HCT116 (cell line): Measurements from ENCODE around the gene FBXO24. TPM values are rescaled to one million over a fixed set of nuclear protein-coding genes. Genes with fewer than 3 reads are reported as not detected.

Source experiments
- ATAC-seq: fragments of 200-7000 bp; cut with Tn5 transposase; 2 replicates; pipeline ENCODE4 v1.9.1; 2020; ENCODE audit warnings: mild to moderate bottlenecking, moderate library complexity
- BruUV-seq: library from RNA; stranded (reverse); fragments of 400-500 nt; replicated peaks from 2 replicates; lab custom pipeline; 2021; lab: Mats Ljungman, UMichigan
- CTCF ChIA-PET: fragments of 300-600 bp; sonication (Branson Sonifier 250); formaldehyde crosslinking; loops from one replicate; lab custom pipeline; 2021; ENCODE audit warnings: antibody characterized with exemption; lab: Charles Lee
- POLR2A ChIA-PET: fragments of 300-600, 350-600 bp; sonication (Branson Sonifier 250); formaldehyde crosslinking; loops from one replicate; lab custom pipeline; 2021; ENCODE audit warnings: antibody characterized with exemption; lab: Charles Lee
- RAD21 ChIA-PET, 2 experiments: fragments of 300-600 bp; sonication (Branson Sonifier 250); formaldehyde crosslinking; loops; one replicate each; lab custom pipeline; 2023; ENCODE audit warnings: low total read pairs in 2 of 2; ENCODE audit not compliant: uncharacterized antibody in 2 of 2, unreplicated experiment in 2 of 2, low non-redundant PET in 1 of 2; lab: Charles Lee
- DNase-seq: peaks from one replicate; pipeline ENCODE4 v3.0.0-alpha.2; 2010; ENCODE audit warnings: low read depth, low spot score
- H2AFZ ChIP-seq: fragments of 200-600 bp; shearing (Covaris generic), sonication (generic); 2 replicates; pipeline ENCODE4 v1.6.1; 2017; ENCODE audit warnings: low read depth, mixed run types, mixed read lengths, antibody characterized with exemption, low read length; ENCODE audit not compliant: poor library complexity, severe bottlenecking
- H3K27ac ChIP-seq: 2 replicates; pipeline ENCODE4 v1.5.1; 2012; ENCODE audit warnings: low read depth, low read length
- H3K27me3 ChIP-seq: fragments of 200-600 bp; sonication (generic); 2 replicates; pipeline ENCODE4 v1.6.1; 2016; ENCODE audit warnings: mixed run types, low read length, mixed read lengths; ENCODE audit not compliant: insufficient read depth
- H3K36me3 ChIP-seq, 2 experiments: fragments of 200-500 bp in 1 of 2; fragments of 200-600 bp in 1 of 2; sonication (Bioruptor generic) in 1 of 2; sonication (generic) in 1 of 2; 2 replicates each; pipeline versions ENCODE4 v1.5.1 to v1.6.1; 2014 to 2016; ENCODE audit warnings: low read length in 2 of 2, inconsistent platforms in 1 of 2, mixed read lengths in 1 of 2, mixed run types in 1 of 2; ENCODE audit not compliant: insufficient read depth in 2 of 2, control insufficient read depth in 1 of 2
- H3K4me1 ChIP-seq, 2 experiments: fragments of 200-600 bp in 1 of 2; sonication (generic) in 1 of 2; 2 replicates each; pipeline versions ENCODE4 v1.5.1 to v1.6.1; 2012 to 2017; ENCODE audit warnings: low read length in 2 of 2, inconsistent platforms in 1 of 2, mild to moderate bottlenecking in 1 of 2, mixed read lengths in 1 of 2, mixed run types in 1 of 2, moderate library complexity in 1 of 2; ENCODE audit not compliant: insufficient read depth in 2 of 2, control insufficient read depth in 1 of 2
- H3K4me2 ChIP-seq: fragments of 200-600 bp; sonication (generic); 2 replicates; pipeline ENCODE4 v1.6.1; 2017; ENCODE audit warnings: mixed run types, low read length, mixed read lengths
- H3K4me3 ChIP-seq, 2 experiments: fragments of 200-600 bp in 1 of 2; sonication (generic) in 1 of 2; replicated peaks in 1 of 2; 2 replicates each; pipeline ENCODE4 v1.5.1; 2011 to 2016; ENCODE audit warnings: low read length in 2 of 2, control low read depth in 1 of 2, low read depth in 1 of 2, mild to moderate bottlenecking in 1 of 2, mixed read lengths in 1 of 2, mixed run types in 1 of 2
- H3K79me2 ChIP-seq: fragments of 200-600 bp; sonication (generic); 2 replicates; pipeline ENCODE4 v1.6.1; 2017; ENCODE audit warnings: mild to moderate bottlenecking, mixed run types, low read length, moderate library complexity, mixed read lengths; ENCODE audit not compliant: insufficient read depth
- H3K9ac ChIP-seq: fragments of 200-600 bp; sonication (generic); 2 replicates; pipeline ENCODE4 v1.6.1; 2016; ENCODE audit warnings: low read length, mixed read lengths
- H3K9me2 ChIP-seq: fragments of 200-600 bp; sonication (generic), shearing (Covaris generic); 2 replicates; pipeline ENCODE4 v1.6.1; 2017; ENCODE audit warnings: mixed run types, mild to moderate bottlenecking, moderate library complexity; ENCODE audit not compliant: insufficient read depth
- H3K9me3 ChIP-seq, 2 experiments: fragments of 200-500 bp in 1 of 2; fragments of 200-600 bp in 1 of 2; sonication (Bioruptor generic) in 1 of 2; sonication (generic) in 1 of 2; 2 replicates each; pipeline ENCODE4 v1.6.1; 2014 to 2017; ENCODE audit warnings: low read length in 2 of 2, mixed read lengths in 2 of 2, inconsistent platforms in 1 of 2, low read depth in 1 of 2, mild to moderate bottlenecking in 1 of 2, mixed run types in 1 of 2, moderate library complexity in 1 of 2; ENCODE audit not compliant: control insufficient read depth in 1 of 2, insufficient read depth in 1 of 2
- H4K20me1 ChIP-seq: fragments of 200-600 bp; sonication (generic), shearing (Covaris generic); 2 replicates; pipeline ENCODE4 v1.6.1; 2017; ENCODE audit warnings: mixed run types, mild to moderate bottlenecking, moderate library complexity; ENCODE audit not compliant: insufficient read depth
- CEBPB ChIP-seq: IDR thresholded peaks from 2 replicates; pipeline ENCODE4 v1.6.1; 2012; ENCODE audit warnings: low read depth
- ELF1 ChIP-seq: IDR thresholded peaks from 2 replicates; pipeline ENCODE4 v1.6.1; 2012; ENCODE audit warnings: low read depth, borderline replicate concordance
- EZH2 ChIP-seq: fragments of 200-600 bp; sonication (generic); IDR thresholded peaks from 2 replicates; pipeline ENCODE4 v1.6.1; 2017; ENCODE audit warnings: antibody characterized with exemption, mixed run types
- POLR2AphosphoS5 ChIP-seq: IDR thresholded peaks from 2 replicates; pipeline ENCODE4 v1.6.1; 2011; ENCODE audit warnings: mild to moderate bottlenecking, low read depth, low read length, moderate library complexity
- SIN3A ChIP-seq: IDR thresholded peaks from 2 replicates; pipeline ENCODE4 v1.6.1; 2012; ENCODE audit warnings: low read depth
- SP1 ChIP-seq: IDR thresholded peaks from 2 replicates; pipeline ENCODE4 v1.6.1; 2012; ENCODE audit warnings: low read depth
- TCF7L2 ChIP-seq: IDR thresholded peaks from 2 replicates; pipeline ENCODE4 v1.7.0; 2011; ENCODE audit warnings: borderline replicate concordance, inconsistent platforms; ENCODE audit not compliant: insufficient read depth, insufficient read length; ENCODE audit errors: extremely low read depth
- YY1 ChIP-seq: IDR thresholded peaks from 2 replicates; pipeline ENCODE4 v1.6.1; 2011; ENCODE audit warnings: low read length, low read depth, moderate library complexity, mild to moderate bottlenecking; ENCODE audit not compliant: insufficient replicate concordance; ENCODE audit errors: extremely low read depth
- ZBTB33 ChIP-seq: IDR thresholded peaks from 2 replicates; pipeline ENCODE4 v1.6.1; 2011; ENCODE audit warnings: mild to moderate bottlenecking, low read length, moderate library complexity; ENCODE audit not compliant: insufficient replicate concordance; ENCODE audit errors: extremely low read depth
- ZNF274 ChIP-seq: fragments of 200-500 bp; sonication (Bioruptor generic); IDR thresholded peaks from 2 replicates; pipeline ENCODE4 v1.6.1; 2014; ENCODE audit warnings: mild to moderate bottlenecking, low read depth, low read length, inconsistent platforms
- intact Hi-C: fragments of 100-400 bp; cut with micrococcal nuclease; formaldehyde crosslinking; loops from 2 replicates; pipeline ENCODE4 v1.10.0; 2022
- total RNA-seq: library from RNA; stranded (reverse); gene quantifications from one replicate; pipeline ENCODE4 v1.2.1, GENCODE V29; 2021; ENCODE audit not compliant: unreplicated experiment

The FBXO24 gene
- total RNA-seq, 1 experiment from 2014 or later: 2.1 TPM

- TF ChIP-seq ZBTB33 (no peak), ZNF274 (no peak), CEBPB (no peak), YY1 (no peak), SP1 (no peak), TCF7L2 (no peak), SIN3A (no peak), EZH2 (no peak), ELF1 (no peak), POLR2AphosphoS5 (no peak)
- TF ChIP-seq, all 23 proteins: peak for 0
These were observed 55.3 kb downstream of the FBXO24 start, which contains the start of gene TFR2 (continued) for GRCh38 chr7:100641463-100641859.

GRCh38 chr7:100641860-100642533 is 55.9 kb downstream of the FBXO24 start:
- no peak for TF ChIP-seq CEBPB
- Histone ChIP-seq H3K36me3 (no peaks in the 10 kb centered on the region), H3K9ac (no peak overlapping the region), H3K27me3 (no peaks in the 10 kb centered on the region), H4K20me1 (no peaks in the 10 kb centered on the region), H3K4me2 (peak overlapping the region; percentile 23; the same call in 1 of the 2 replicates), H3K4me1 (peaks cover 4 to 13% of the 10 kb centered on the region in 2 experiments), H3K9me2 (no peaks in the 10 kb centered on the region), H3K9me3 (no peaks in the 10 kb centered on the region), H3K79me2 (no peaks in the 10 kb centered on the region), H2AFZ (no peak overlapping the region), H3K4me3 (no peak overlapping the region), H3K27ac (no peak overlapping the region; the same call in 1 of the 2 replicates)
- RAD21 ChIA-PET: interaction anchor here in 1 of 2 experiments (0.7 kb wide), 1 partner anchor 145 kb away, joined by 3 read pairs; no protein-coding TSS in a partner anchor
- intact Hi-C loops: no loop called here
- no TSS peak for BruUV-seq
- ATAC-seq (no peak), DNase-seq (no peak)
- CTCF ChIA-PET: interaction anchor here (0.9 to 1.1 kb wide), 2 partner anchors 8 to 9 kb away, joined by 3 read pairs; no protein-coding TSS in a partner anchor
- POLR2A ChIA-PET: interaction anchor here (0.6 kb wide), 1 partner anchor 448 kb away, joined by 3 read pairs; no protein-coding TSS in a partner anchor
